Adrenal gland (tissue), 12 donors: ENCODE results near the gene CFAP251. TPM values are rescaled to one million over a fixed set of nuclear protein-coding genes. Genes with fewer than 3 reads are reported as not detected.

Experiments
- DNase-seq, 7 donors: peaks; one replicate each; pipeline ENCODE4 v3.0.0-alpha.2; 2019 to 2020
- H3K27ac ChIP-seq, 5 donors: fragments of 200-600 bp; sonication (generic) in 4 of 5; 1 replicate in 3 of 5; 2 replicates in 2 of 5; pipeline versions ENCODE4 v1.5.1 to v1.8.0; 2016 to 2020; ENCODE audit warnings: mild to moderate bottlenecking in 1 of 5
- H3K27me3 ChIP-seq: fragments of 200-600 bp; 2 replicates; pipeline ENCODE4 v1.8.0; 2021
- H3K36me3 ChIP-seq, 2 donors: fragments of 200-600 bp; replicated peaks in 1 of 2; 1 replicate in 1 of 2; 2 replicates in 1 of 2; pipeline versions ENCODE4 v1.5.1 to v1.8.0; 2018 to 2022
- H3K4me1 ChIP-seq, 2 donors: fragments of 200-600 bp; replicated peaks in 1 of 2; 1 replicate in 1 of 2; 2 replicates in 1 of 2; pipeline versions ENCODE4 v1.5.1 to v1.8.0; 2018 to 2021
- H3K4me3 ChIP-seq, 4 donors: fragments of 200-600 bp; sonication (generic) in 3 of 4; one replicate each; pipeline ENCODE4 v1.5.1; 2016 to 2018
- H3K9me3 ChIP-seq, 3 donors: fragments of 200-600 bp; sonication (generic) in 1 of 3; replicated peaks in 1 of 3; 1 replicate in 2 of 3; 2 replicates in 1 of 3; pipeline versions ENCODE4 v1.5.1 to v1.8.0; 2016 to 2021
- POLR2A ChIP-seq, 2 donors: fragments of 450-650 bp; IDR thresholded peaks; one replicate each; pipeline ENCODE4 v1.6.1; 2017; ENCODE audit warnings: antibody characterized with exemption in 2 of 2, mild to moderate bottlenecking in 2 of 2, moderate library complexity in 1 of 2
- WGBS, 4 donors: extraction: QIAGEN DNeasy Blood & Tissue Kit in 2 of 4; methylation state at CpG; one replicate each; pipeline versions ENCODE4 v1.1.5 to v1.1.7; 2013 to 2017; 5-methylcytosine and 5-hydroxymethylcytosine counted together
- intact Hi-C, 2 donors: fragments of 100-400 bp; cut with DNase I; formaldehyde crosslinking; loops; one replicate each; pipeline versions ENCODE4 v1.14.1 to v1.15.0; 2022 to 2023
- polyA plus RNA-seq, 3 donors: library from polyadenylated mRNA; stranded (reverse); fragments of 200-250 nt in 2 of 3; fragments of 350-450 nt in 1 of 3; fragmentation: Illumina TruSeq in 1 of 3; extraction: RNeasy Lipid Tissue Mini Kit (QIAGEN cat#74804) in 1 of 3; gene quantifications; one replicate each; pipeline ENCODE4 v1.2.3, GENCODE V29; 2013 to 2014
- total RNA-seq, 9 donors: library from RNA; depleted of rRNA in 4 of 9; stranded (reverse); fragments of >200 nt in 4 of 9; fragments of 120-200 nt in 1 of 9; fragmentation: NEBNext Ultra II Directional in 1 of 9; extraction: Animal tissue kit (Norgen Biotek cat#: 25700) in 1 of 9; gene quantifications; one replicate each; pipeline versions ENCODE4 v1.1.0 to v1.2.4, GENCODE V29; 2013 to 2023
- TF ChIP-seq, protein P1 (sequence below), 6 experiments: fragments of 450-650 bp in 4 of 6; fragments of 200-600 bp in 2 of 6; sonication (generic) in 1 of 6; IDR thresholded peaks; 1 replicate in 5 of 6; 2 replicates in 1 of 6; pipeline versions ENCODE4 v1.5.1 to v1.8.0; 2016 to 2021; ENCODE audit warnings: antibody characterized with exemption in 6 of 6, mild to moderate bottlenecking in 2 of 6, moderate library complexity in 1 of 6
- donor health status: healthy with polysubstance abuse.
- donor health status: Bipolar disorder and iron deficiency.
- donor health status: DM: yes; HTN: yes; CAD: no.
- donor health status: DM: no; HTN: no; CAD: no.
- donor health status: DM: no; HTN: no; CAD: no.
- donor health status: DM: yes; HTN: yes; CAD: no.

Gene CFAP251
- total and polyA plus RNA-seq, 12 donors, result 0.30 to 11.6 (median 2.7) TPM

DNA sequence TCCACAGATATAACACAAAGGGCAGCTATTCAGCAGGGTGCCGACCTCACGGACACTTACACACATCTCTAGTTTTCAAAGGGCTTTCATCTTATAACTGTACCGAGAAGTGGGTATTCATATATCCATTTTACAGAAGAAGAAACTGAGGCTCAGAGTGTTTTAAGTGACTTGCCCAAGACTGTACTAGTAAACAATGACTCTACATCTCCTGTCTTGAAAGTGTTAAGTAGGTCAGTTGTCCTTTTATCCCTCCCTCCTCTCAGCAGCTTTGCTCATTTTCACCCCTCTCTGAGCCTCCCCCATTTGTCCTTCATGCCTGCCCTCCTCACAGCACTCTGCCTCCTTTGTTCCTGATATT, 13.8 kb downstream of the CFAP251 start:
- no peak overlapping the region for H3K4me3 ChIP-seq
- no peak for TF ChIP-seq POLR2A (IDR thresholded peaks at IDR 0.05)
- TF ChIP-seq, protein P1, sequence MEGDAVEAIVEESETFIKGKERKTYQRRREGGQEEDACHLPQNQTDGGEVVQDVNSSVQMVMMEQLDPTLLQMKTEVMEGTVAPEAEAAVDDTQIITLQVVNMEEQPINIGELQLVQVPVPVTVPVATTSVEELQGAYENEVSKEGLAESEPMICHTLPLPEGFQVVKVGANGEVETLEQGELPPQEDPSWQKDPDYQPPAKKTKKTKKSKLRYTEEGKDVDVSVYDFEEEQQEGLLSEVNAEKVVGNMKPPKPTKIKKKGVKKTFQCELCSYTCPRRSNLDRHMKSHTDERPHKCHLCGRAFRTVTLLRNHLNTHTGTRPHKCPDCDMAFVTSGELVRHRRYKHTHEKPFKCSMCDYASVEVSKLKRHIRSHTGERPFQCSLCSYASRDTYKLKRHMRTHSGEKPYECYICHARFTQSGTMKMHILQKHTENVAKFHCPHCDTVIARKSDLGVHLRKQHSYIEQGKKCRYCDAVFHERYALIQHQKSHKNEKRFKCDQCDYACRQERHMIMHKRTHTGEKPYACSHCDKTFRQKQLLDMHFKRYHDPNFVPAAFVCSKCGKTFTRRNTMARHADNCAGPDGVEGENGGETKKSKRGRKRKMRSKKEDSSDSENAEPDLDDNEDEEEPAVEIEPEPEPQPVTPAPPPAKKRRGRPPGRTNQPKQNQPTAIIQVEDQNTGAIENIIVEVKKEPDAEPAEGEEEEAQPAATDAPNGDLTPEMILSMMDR (IDR thresholded peaks at IDR 0.05), result no peak
- WGBS, 4 donors, result 87 to 97% (median 91%) methylated on average over 3 of the region's 3 CpGs

DNA sequence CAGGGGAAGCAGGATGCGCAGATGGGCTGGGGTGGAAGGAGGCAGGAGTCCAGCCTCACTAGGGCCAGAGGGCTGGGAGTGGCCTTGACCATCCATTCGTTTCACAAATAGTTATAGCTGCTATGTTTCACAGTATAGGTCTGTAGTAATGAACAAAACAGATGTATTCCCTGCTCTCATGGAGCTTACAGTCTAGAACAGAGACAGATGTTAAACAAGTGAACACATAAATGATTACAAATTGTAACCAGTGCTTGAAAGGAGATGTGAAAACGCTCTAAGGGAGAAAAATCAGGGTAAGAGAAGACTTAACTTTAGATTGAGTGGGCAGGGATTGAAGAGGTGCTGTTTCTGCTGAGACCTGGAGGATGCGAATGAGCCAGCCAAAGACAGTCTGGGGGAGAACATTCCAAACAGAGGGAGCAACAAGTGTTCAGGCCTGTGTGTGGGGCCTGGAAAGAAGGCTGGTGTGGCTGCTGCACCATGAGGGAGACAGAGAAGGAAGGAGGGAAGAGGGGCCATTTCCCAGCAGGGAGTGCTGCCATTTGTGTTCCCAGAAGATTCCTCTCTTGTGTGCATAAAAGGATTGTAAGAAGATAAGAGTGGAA, 14.6 kb downstream of the CFAP251 start:
- Histone ChIP-seq H3K36me3 (no peaks in the 10 kb centered on the region), H3K27me3 (no peaks in the 10 kb centered on the region), H3K4me3 (no peak overlapping the region), H3K4me1 (no peaks in the 10 kb centered on the region), H3K9me3 (no peaks in the 10 kb centered on the region), H3K27ac (peak overlapping the region in 1 of 5 donors; percentile 16)
- intact Hi-C loops, result no loop called here
- no peak for DNase-seq
- 85 to 90% (median 85%) methylated on average over 4 of the region's 4 CpGs for WGBS, 4 donors
- TF ChIP-seq POLR2A (IDR thresholded peaks at IDR 0.05), result no peak
- TF ChIP-seq, protein P1 (IDR thresholded peaks at IDR 0.05), result no peak

More for the DNA sequence above, 13.8 kb downstream of the CFAP251 start:
- no peak overlapping the region for H3K27ac ChIP-seq
- intact Hi-C loops, result no loop called here
- H3K9me3 ChIP-seq, result no peaks in the 10 kb centered on the region
- H3K27me3 ChIP-seq, result no peaks in the 10 kb centered on the region
- H3K4me1 ChIP-seq, result peaks cover 0 to 5% of the 10 kb centered on the region in 2 donors
- DNase-seq, result no peak
- H3K36me3 ChIP-seq, result no peaks in the 10 kb centered on the region

DNA sequence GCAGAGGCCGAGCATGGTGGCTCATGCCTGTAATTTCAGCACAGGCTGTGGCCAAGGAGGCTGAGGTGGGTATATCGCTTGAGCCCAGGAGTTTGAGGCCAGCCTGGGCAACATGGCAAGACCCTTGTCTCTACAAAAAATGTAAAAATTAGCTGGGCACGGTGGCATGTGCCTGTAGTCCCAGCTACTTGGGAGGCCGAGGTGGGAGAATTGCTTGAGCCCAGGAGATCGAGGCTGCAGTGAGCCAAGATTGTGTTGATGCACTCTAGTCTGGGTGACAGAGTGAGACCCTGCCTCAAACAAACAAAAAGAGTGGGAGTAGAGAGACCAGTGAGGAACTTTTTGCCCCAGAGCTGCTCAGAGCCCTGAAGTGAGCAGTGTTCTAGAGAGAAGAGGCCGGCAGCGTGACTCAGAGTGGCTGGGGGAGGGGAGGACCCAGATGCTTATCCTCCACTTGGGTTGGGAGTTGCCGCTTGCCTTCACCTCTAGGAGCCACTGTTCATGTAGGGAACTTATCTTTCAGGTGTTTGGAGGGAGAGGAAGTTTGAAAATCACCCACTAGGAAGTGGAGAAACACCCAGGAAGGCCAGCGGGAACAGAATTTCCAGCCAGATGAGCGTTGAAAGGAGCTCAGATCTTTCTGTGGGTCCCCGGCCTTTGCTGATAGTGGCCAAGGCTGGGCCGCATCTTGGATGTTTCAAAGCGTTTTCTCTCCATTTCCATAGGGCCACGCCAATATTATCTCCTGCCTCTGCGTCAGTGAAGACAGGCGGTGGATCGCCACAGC, 15.3 kb downstream of the CFAP251 start:
- no peaks in the 10 kb centered on the region for H3K4me1 ChIP-seq
- WGBS, 4 donors, result 84 to 92% (median 88%) methylated on average over 17 of the region's 17 CpGs
- no peak overlapping the region for H3K4me3 ChIP-seq
- H3K9me3 ChIP-seq, result no peaks in the 10 kb centered on the region
- TF ChIP-seq, protein P1 (IDR thresholded peaks at IDR 0.05), result no peak
- no peak for TF ChIP-seq POLR2A (IDR thresholded peaks at IDR 0.05)
- DNase-seq, result peak in 5 of 7 donors; percentile 27 to 54 (median 38)
- H3K36me3 ChIP-seq, result no peaks in the 10 kb centered on the region
- H3K27ac ChIP-seq, result no peak overlapping the region
- intact Hi-C loops, result no loop called here
- no peaks in the 10 kb centered on the region for H3K27me3 ChIP-seq

DNA sequence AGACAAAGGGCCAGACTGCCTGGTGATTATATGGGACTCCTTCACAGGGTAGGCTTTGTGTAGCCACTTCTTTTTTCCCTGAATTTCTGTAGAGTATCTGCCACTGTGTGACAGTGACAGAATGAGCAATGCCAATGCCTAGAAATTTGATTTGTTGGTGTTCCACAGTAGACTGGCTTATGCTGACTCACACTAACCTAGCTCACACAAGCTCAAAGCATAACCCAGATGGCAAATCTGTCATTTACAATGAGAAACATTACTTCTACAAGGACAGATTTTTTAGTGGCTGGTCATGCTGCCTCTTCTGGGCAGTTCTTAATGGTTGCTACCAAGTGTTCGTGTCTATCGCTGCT, 15.9 kb downstream of the CFAP251 start:
- H3K27ac ChIP-seq, result no peak overlapping the region
- no peak overlapping the region for H3K4me3 ChIP-seq
- H3K27me3 ChIP-seq, result no peaks in the 10 kb centered on the region
- DNase-seq, result no peak
- no peaks in the 10 kb centered on the region for H3K9me3 ChIP-seq
- H3K36me3 ChIP-seq, result no peaks in the 10 kb centered on the region
- WGBS, 4 donors, result 59 to 77% (median 70%) methylated on average over 2 of the region's 2 CpGs
- H3K4me1 ChIP-seq, result no peaks in the 10 kb centered on the region
- intact Hi-C loops, result no loop called here
- TF ChIP-seq, protein P1 (IDR thresholded peaks at IDR 0.05), result no peak
- no peak for TF ChIP-seq POLR2A (IDR thresholded peaks at IDR 0.05)
